DOHH2 (cell line): Measurements from ENCODE around the gene THG1L.

Source experiments
- H3F3A ChIP-seq: fragments of 200-600 bp; sonication (generic), shearing (Covaris generic); 2 replicates; pipeline ENCODE4 v1.6.0; 2016; ENCODE audit warnings: antibody characterized with exemption, mild to moderate bottlenecking; ENCODE audit not compliant: control insufficient read depth, insufficient read depth
- H3K27ac ChIP-seq: fragments of 200-600 bp; sonication (generic); 2 replicates; pipeline ENCODE4 v1.5.1; 2014; ENCODE audit warnings: low read depth, mild to moderate bottlenecking, low read length, moderate library complexity
- H3K27me3 ChIP-seq: fragments of 200-600 bp; sonication (generic); 2 replicates; pipeline ENCODE4 v1.6.1; 2014; ENCODE audit warnings: mild to moderate bottlenecking, low read length, mixed read lengths; ENCODE audit not compliant: control insufficient read depth
- H3K36me3 ChIP-seq: fragments of 200-600 bp; sonication (generic); 2 replicates; pipeline ENCODE4 v1.6.1; 2014; ENCODE audit warnings: mild to moderate bottlenecking, low read length, moderate library complexity, mixed read lengths; ENCODE audit not compliant: control insufficient read depth
- H3K4me1 ChIP-seq: fragments of 200-600 bp; sonication (generic); 2 replicates; pipeline ENCODE4 v1.6.1; 2014; ENCODE audit warnings: mild to moderate bottlenecking, low read length, mixed read lengths; ENCODE audit not compliant: control insufficient read depth
- H3K4me2 ChIP-seq: fragments of 200-600 bp; sonication (generic); 2 replicates; pipeline ENCODE4 v1.6.0; 2014; ENCODE audit warnings: mild to moderate bottlenecking, low read length, moderate library complexity
- H3K4me3 ChIP-seq: fragments of 200-600 bp; sonication (generic); 2 replicates; pipeline ENCODE4 v1.5.1; 2014; ENCODE audit warnings: mild to moderate bottlenecking, low read length, mixed read lengths
- H3K79me2 ChIP-seq: fragments of 200-600 bp; sonication (generic); 2 replicates; pipeline ENCODE4 v1.6.1; 2014; ENCODE audit warnings: mild to moderate bottlenecking, low read length, mixed read lengths; ENCODE audit not compliant: control insufficient read depth
- H3K9me2 ChIP-seq: fragments of 200-600 bp; sonication (generic); replicated peaks from 2 replicates; pipeline ENCODE4 v1.6.1; 2014; ENCODE audit warnings: mild to moderate bottlenecking, low read length, mixed read lengths; ENCODE audit not compliant: control insufficient read depth
- H3K9me3 ChIP-seq: fragments of 200-600 bp; sonication (generic); 2 replicates; pipeline ENCODE4 v1.6.1; 2014; ENCODE audit warnings: antibody characterized with exemption, low read length, mixed read lengths; ENCODE audit not compliant: control insufficient read depth, insufficient read depth
- H4K20me1 ChIP-seq: fragments of 200-600 bp; sonication (generic); 2 replicates; pipeline ENCODE4 v1.6.0; 2014; ENCODE audit warnings: low read depth, mild to moderate bottlenecking, antibody characterized with exemption, low read length, moderate library complexity; ENCODE audit not compliant: control insufficient read depth, insufficient read depth
- CTCF ChIP-seq: fragments of 200-600 bp; sonication (generic); IDR thresholded peaks from one replicate; pipeline ENCODE4 v1.5.1; 2014; ENCODE audit warnings: antibody characterized with exemption, mild to moderate bottlenecking, low read depth, low read length; ENCODE audit not compliant: poor library complexity, severe bottlenecking
- EZH2phosphoT487 ChIP-seq: fragments of 200-600 bp; sonication (generic); IDR thresholded peaks from 2 replicates; pipeline ENCODE4 v1.6.1; 2017; ENCODE audit warnings: borderline replicate concordance, mild to moderate bottlenecking, antibody characterized with exemption, low read length, moderate library complexity, mixed read lengths

Gene THG1L

GRCh38 chr5:157761690-157762621, 30.7 kb downstream of the THG1L start:
- Histone ChIP-seq H3K4me2 (no peak overlapping the region), H3F3A (0 out of 2 replicates have a peak, but pooled peaks cover 7% of the 10 kb centered on the region)
- TF ChIP-seq CTCF: peak; percentile 82
- TF ChIP-seq EZH2phosphoT487: no peak

GRCh38 chr5:157764531-157764930, 33.3 kb downstream of the THG1L start:
- no peak overlapping the region for H3K4me3 ChIP-seq
- H3K4me1 ChIP-seq: 0 out of 2 replicates have a peak, but pooled peaks cover under 1% of the 10 kb centered on the region
- no peaks in the 10 kb centered on the region for H3K79me2 ChIP-seq
- no peak overlapping the region for H3K4me2 ChIP-seq
- H4K20me1 ChIP-seq: no peaks in the 10 kb centered on the region
- H3K27ac ChIP-seq: no peak overlapping the region
- 0 out of 2 replicates have a peak, but pooled peaks cover 4% of the 10 kb centered on the region for H3F3A ChIP-seq
- no peaks in the 10 kb centered on the region for H3K27me3 ChIP-seq
- no peaks in the 10 kb centered on the region for H3K9me3 ChIP-seq
- H3K36me3 ChIP-seq: peaks cover 13% of the 10 kb centered on the region
- no peaks in the 10 kb centered on the region for H3K9me2 ChIP-seq
- no peak for TF ChIP-seq EZH2phosphoT487
- no peak for TF ChIP-seq CTCF

More at GRCh38 chr5:157761690-157762621, 30.7 kb downstream of the THG1L start:
- Histone ChIP-seq H3K4me1 (0 out of 2 replicates have a peak, but pooled peaks cover 5% of the 10 kb centered on the region), H3K36me3 (peaks cover 25% of the 10 kb centered on the region), H3K27me3 (no peaks in the 10 kb centered on the region), H3K79me2 (no peaks in the 10 kb centered on the region), H3K9me2 (no peaks in the 10 kb centered on the region), H3K27ac (no peak overlapping the region), H3K9me3 (no peaks in the 10 kb centered on the region), H3K4me3 (no peak overlapping the region), H4K20me1 (no peaks in the 10 kb centered on the region)

- Histone ChIP-seq H3K27me3 (peaks cover 8% of the 10 kb centered on the region; the same call in 1 of the 2 replicates), H3K4me3 (no peak overlapping the region), H3F3A (0 out of 2 replicates have a peak, but pooled peaks cover 1% of the 10 kb centered on the region), H3K9me2 (no peaks in the 10 kb centered on the region), H3K9me3 (no peaks in the 10 kb centered on the region), H3K79me2 (no peaks in the 10 kb centered on the region), H4K20me1 (no peaks in the 10 kb centered on the region), H3K27ac (no peak overlapping the region), H3K4me2 (no peak overlapping the region), H3K36me3 (peaks cover 5% of the 10 kb centered on the region), H3K4me1 (no peaks in the 10 kb centered on the region)
- TF ChIP-seq EZH2phosphoT487 (no peak), CTCF (no peak)
These were observed 35.2 kb downstream of the THG1L start for GRCh38 chr5:157766442-157766841.
